ENCODE results near the gene FGD6.
A peak's percentile ranks its signal among the peaks of the same experiment; 100 is the strongest.

FGD6 gene

GRCh38 chr12:95231190-95231589 is 13.9 kb upstream of the FGD6 start:
- DNase-seq: no peak

GRCh38 chr12:95230313-95230712 is 13.0 kb upstream of the FGD6 start:
- DNase-seq: no peak

- DNase-seq: no peak
Measured at GRCh38 chr12:95229636-95230035, 12.4 kb upstream of the FGD6 start.

GRCh38 chr12:95228617-95229016 is 11.3 kb upstream of the FGD6 start:
- DNase-seq: no peak

GRCh38 chr12:95227818-95228356 is 10.6 kb upstream of the FGD6 start:
- DNase-seq: no peak

GRCh38 chr12:95225645-95226212 is 8.5 kb upstream of the FGD6 start:
- no peak for DNase-seq

- DNase-seq: no peak
Measured at GRCh38 chr12:95224202-95225170, 7.2 kb upstream of the FGD6 start.

GRCh38 chr12:95220726-95221125 is 3.5 kb upstream of the FGD6 start:
- DNase-seq: no peak

GRCh38 chr12:95220190-95220589 is 2.9 kb upstream of the FGD6 start:
- no peak for DNase-seq

GRCh38 chr12:95218150-95219133 is 1.2 kb upstream of the FGD6 start:
- DNase-seq: peak; percentile 55 to 56

GRCh38 chr12:95216711-95217376 is 423 bp downstream of the FGD6 start:
- no peak for DNase-seq

- no peak for DNase-seq
Measured at GRCh38 chr12:95215949-95216348, 1.3 kb downstream of the FGD6 start.

- DNase-seq: no peak
Measured at GRCh38 chr12:95214466-95214865, 2.8 kb downstream of the FGD6 start.

- no peak for DNase-seq
Measured at GRCh38 chr12:95213928-95214327, 3.3 kb downstream of the FGD6 start.

- DNase-seq: no peak
Measured at GRCh38 chr12:95213119-95213518, 4.1 kb downstream of the FGD6 start.

- DNase-seq: no peak
Measured at GRCh38 chr12:95212586-95212985, 4.7 kb downstream of the FGD6 start.

- DNase-seq: no peak
Measured at GRCh38 chr12:95208678-95209077, 8.6 kb downstream of the FGD6 start.

GRCh38 chr12:95207407-95207806 is 9.9 kb downstream of the FGD6 start:
- no peak for DNase-seq

- DNase-seq: no peak
Measured at GRCh38 chr12:95206916-95207315, 10.4 kb downstream of the FGD6 start.

GRCh38 chr12:95205685-95206084 is 11.6 kb downstream of the FGD6 start:
- DNase-seq: no peak

GRCh38 chr12:95205016-95205624 is 12.1 kb downstream of the FGD6 start:
- no peak for DNase-seq

All from stimulated activated CD4-positive, alpha-beta T cell treated with anti-CD3 and anti-CD28 coated beads, Interleukin-2, amount 100 ng/mL, for 24 hours (primary cell).